ENCODE measurements around the gene TRIM45. TPM values are rescaled to one million over a fixed set of nuclear protein-coding genes. Genes with fewer than 3 reads are reported as not detected.

Gene TRIM45
- total and polyA plus RNA-seq, 2 of the 4 experiments (the other 2 are of a cell fraction) = 2.0 to 5.1 TPM

GRCh38 chr1:117084231-117084630, 37.3 kb downstream of the TRIM45 start:
- Histone ChIP-seq H3K36me3 (ENCODE audit: control insufficient read depth, insufficient read depth, low read length) (peaks cover 9% of the 10 kb centered on the region), H2AK5ac (ENCODE audit: low read depth, low read length) (no peak overlapping the region), H4K91ac (ENCODE audit: insufficient read depth, low read depth, low read length) (no peak overlapping the region), H3K18ac (ENCODE audit: low read depth, low read length) (no peak overlapping the region), H3K4ac (ENCODE audit: low read depth, low read length) (no peak overlapping the region), H4K5ac (ENCODE audit: low read depth, low read length) (no peak overlapping the region), H3K23ac (ENCODE audit: low read depth, low read length) (no peak overlapping the region), H2AK9ac (replicated peaks; ENCODE audit: low read depth, low read length, poor library complexity) (no peak overlapping the region), H2BK20ac (ENCODE audit: low read depth, low read length) (no peak overlapping the region), H4K8ac (ENCODE audit: low read depth in 2 of 2, low read length in 2 of 2) (no peak overlapping the region), H2BK5ac (ENCODE audit: low read depth, low read length, poor library complexity, severe bottlenecking) (no peak overlapping the region), H3K27ac (ENCODE audit: insufficient read depth, low read length) (no peak overlapping the region), H3K14ac (replicated peaks; ENCODE audit: low read depth, low read length) (no peak overlapping the region), H2BK120ac (ENCODE audit: low read depth, low read length) (no peak overlapping the region), H4K20me1 (ENCODE audit: insufficient read depth, low read length) (no peaks in the 10 kb centered on the region), H3K56ac (ENCODE audit: extremely low read depth, insufficient read depth, low read length) (no peak overlapping the region), H3K9ac (ENCODE audit: low read depth, low read length) (no peak overlapping the region), H3K4me2 (ENCODE audit: low read depth, low read length) (no peak overlapping the region), H3K9me1 (ENCODE audit: insufficient read depth, low read length) (0 out of 2 replicates have a peak, but pooled peaks cover 3% of the 10 kb centered on the region), H2BK15ac (ENCODE audit: low read depth, low read length) (no peak overlapping the region), H3K27me3 (ENCODE audit: control insufficient read depth, insufficient read depth, low read length) (no peaks in the 10 kb centered on the region), H3K79me1 (ENCODE audit: low read depth in 1 of 2, low read length in 2 of 2) (no peaks in the 10 kb centered on the region), H3K9me3 (ENCODE audit: control insufficient read depth, insufficient read depth, low read length) (no peaks in the 10 kb centered on the region), H3K4me1 (ENCODE audit: control insufficient read depth, insufficient read depth, low read length) (no peaks in the 10 kb centered on the region), H3K4me3 (ENCODE audit: insufficient read depth, low read depth, low read length) (no peak overlapping the region), H2AFZ (replicated peaks; ENCODE audit: low read length, poor library complexity) (no peak overlapping the region)
- POLR2A ChIA-PET (ENCODE audit: unreplicated experiment) = no interaction called here
- in situ Hi-C loops (cut with MboI; ENCODE audit: low sequenced_read_pairs) = no loop called here
- ATAC-seq (ENCODE audit: low read depth) (no peak), DNase-seq (no peak)
- no peak for TF ChIP-seq CTCF (conservative IDR thresholded peaks at IDR 0.05; ENCODE audit: low read depth, low read length)
- no TSS peak for BruUV-seq (replicated peaks)
- WGBS, 2 experiments (ENCODE audit: extremely low coverage in 2 of 2, insufficient read length in 1 of 2) = 69% methylated on average over 4 of the region's 6 CpGs; no CpG with 5 or more reads in 1 of the 2 experiments
- CTCF ChIA-PET = no interaction called here
- dilution Hi-C loops (cut with HindIII; ENCODE audit: low sequenced_read_pairs, unreplicated experiment) = no loop called here
- intact Hi-C loops (cut with micrococcal nuclease) = no loop called here

Measured in IMR-90 (cell line).